ENCODE results near the gene MYO1G.

GRCh38 chr7:44959433-44959951, 19.3 kb downstream of the MYO1G start:
- TF ChIP-seq CSDC2 (CRISPR knock-in tag; IDR thresholded peaks at IDR 0.05), result no peak
- TF ChIP-seq, protein P1, sequence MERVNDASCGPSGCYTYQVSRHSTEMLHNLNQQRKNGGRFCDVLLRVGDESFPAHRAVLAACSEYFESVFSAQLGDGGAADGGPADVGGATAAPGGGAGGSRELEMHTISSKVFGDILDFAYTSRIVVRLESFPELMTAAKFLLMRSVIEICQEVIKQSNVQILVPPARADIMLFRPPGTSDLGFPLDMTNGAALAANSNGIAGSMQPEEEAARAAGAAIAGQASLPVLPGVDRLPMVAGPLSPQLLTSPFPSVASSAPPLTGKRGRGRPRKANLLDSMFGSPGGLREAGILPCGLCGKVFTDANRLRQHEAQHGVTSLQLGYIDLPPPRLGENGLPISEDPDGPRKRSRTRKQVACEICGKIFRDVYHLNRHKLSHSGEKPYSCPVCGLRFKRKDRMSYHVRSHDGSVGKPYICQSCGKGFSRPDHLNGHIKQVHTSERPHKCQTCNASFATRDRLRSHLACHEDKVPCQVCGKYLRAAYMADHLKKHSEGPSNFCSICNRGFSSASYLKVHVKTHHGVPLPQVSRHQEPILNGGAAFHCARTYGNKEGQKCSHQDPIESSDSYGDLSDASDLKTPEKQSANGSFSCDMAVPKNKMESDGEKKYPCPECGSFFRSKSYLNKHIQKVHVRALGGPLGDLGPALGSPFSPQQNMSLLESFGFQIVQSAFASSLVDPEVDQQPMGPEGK (CRISPR knock-in tag; IDR thresholded peaks at IDR 0.05; ENCODE audit: borderline replicate concordance), result no peak
- TF ChIP-seq ZNF565 (CRISPR knock-in tag; conservative IDR thresholded peaks at IDR 0.05; ENCODE audit: low read depth), result no peak
- TF ChIP-seq ARNTL (CRISPR knock-in tag; IDR thresholded peaks at IDR 0.05; ENCODE audit: borderline replicate concordance, low read depth), result no peak
- TF ChIP-seq OSR1 (CRISPR knock-in tag; IDR thresholded peaks at IDR 0.05), result no peak
- no peak for TF ChIP-seq GLIS3 (CRISPR knock-in tag; IDR thresholded peaks at IDR 0.05)
- TF ChIP-seq ISL1 (CRISPR knock-in tag; IDR thresholded peaks at IDR 0.05), result no peak

Measured in SK-N-SH treated with all-trans-retinoic acid at 6 μM for 48 hours (cell line).